ENCODE data around the gene ALDH8A1.

ALDH8A1 gene

GRCh38 chr6:134949927-134950326 is at the start of gene ALDH8A1:
TSS of gene ALDH8A1 (minus strand) at chr6:134950101. CDS start at chr6:134950053, 48 bp downstream.
- DNase-seq (ENCODE audit: low spot score), result no peak

- no peak for DNase-seq (ENCODE audit: low spot score)
Measured at GRCh38 chr6:134999107-134999506, 49.2 kb upstream of the ALDH8A1 start.

GRCh38 chr6:134997133-134997995 is 47.5 kb upstream of the ALDH8A1 start:
- no peak for DNase-seq (ENCODE audit: low spot score)

GRCh38 chr6:134995536-134995935 is 45.6 kb upstream of the ALDH8A1 start:
- no peak for DNase-seq (ENCODE audit: low spot score)

GRCh38 chr6:134994431-134994830 is 44.5 kb upstream of the ALDH8A1 start:
- no peak for DNase-seq (ENCODE audit: low spot score)

GRCh38 chr6:134992155-134992554 is 42.3 kb upstream of the ALDH8A1 start:
- DNase-seq (ENCODE audit: low spot score), result no peak

- no peak for DNase-seq (ENCODE audit: low spot score)
Measured at GRCh38 chr6:134990262-134990661, 40.4 kb upstream of the ALDH8A1 start.

GRCh38 chr6:134984821-134985220 is 34.9 kb upstream of the ALDH8A1 start:
- DNase-seq (ENCODE audit: low spot score), result no peak

GRCh38 chr6:134983823-134984222 is 33.9 kb upstream of the ALDH8A1 start:
- no peak for DNase-seq (ENCODE audit: low spot score)

GRCh38 chr6:134982161-134982560 is 32.3 kb upstream of the ALDH8A1 start:
- no peak for DNase-seq (ENCODE audit: low spot score)

GRCh38 chr6:134980846-134981245 is 30.9 kb upstream of the ALDH8A1 start:
- DNase-seq (ENCODE audit: low spot score), result no peak

- no peak for DNase-seq (ENCODE audit: low spot score)
Measured at GRCh38 chr6:134979142-134979541, 29.2 kb upstream of the ALDH8A1 start.

- DNase-seq (ENCODE audit: low spot score), result no peak
Measured at GRCh38 chr6:134974370-134974769, 24.5 kb upstream of the ALDH8A1 start.

GRCh38 chr6:134967711-134968110 is 17.8 kb upstream of the ALDH8A1 start:
- DNase-seq (ENCODE audit: low spot score), result no peak

GRCh38 chr6:134964451-134965203 is 14.7 kb upstream of the ALDH8A1 start:
- no peak for DNase-seq (ENCODE audit: low spot score)

- DNase-seq (ENCODE audit: low spot score), result no peak
Measured at GRCh38 chr6:134962421-134962820, 12.5 kb upstream of the ALDH8A1 start.

- DNase-seq (ENCODE audit: low spot score), result no peak
Measured at GRCh38 chr6:134961366-134961765, 11.5 kb upstream of the ALDH8A1 start.

- no peak for DNase-seq (ENCODE audit: low spot score)
Measured at GRCh38 chr6:134959603-134960002, 9.7 kb upstream of the ALDH8A1 start.

- no peak for DNase-seq (ENCODE audit: low spot score)
Measured at GRCh38 chr6:134956676-134957075, 6.8 kb upstream of the ALDH8A1 start.

GRCh38 chr6:134956032-134956431 is 6.1 kb upstream of the ALDH8A1 start:
- no peak for DNase-seq (ENCODE audit: low spot score)

- DNase-seq (ENCODE audit: low spot score), result no peak
Measured at GRCh38 chr6:134954272-134955000, 4.5 kb upstream of the ALDH8A1 start.

GRCh38 chr6:134951494-134952263 is 1.8 kb upstream of the ALDH8A1 start:
- no peak for DNase-seq (ENCODE audit: low spot score)

Measured in CD4-positive, alpha-beta T cell treated with Interleukin-6 at 100 ng/mL for 8 hours (primary cell).